Gastroesophageal sphincter (tissue), 4 donors: Measurements from ENCODE around the gene MYRF. TPM values are rescaled to one million over a fixed set of nuclear protein-coding genes. Genes with fewer than 3 reads are reported as not detected.
A peak's percentile ranks its signal among the peaks of the same experiment; 100 is the strongest.

Experiments
- ATAC-seq: fragments of 150-250 bp; one replicate; pipeline ENCODE4 v1.9.1; 2016; ENCODE audit warnings: mild to moderate bottlenecking, moderate library complexity
- H3K27ac ChIP-seq, 4 donors: fragments of 200-600 bp; sonication (generic) in 3 of 4; 1 replicate in 3 of 4; 2 replicates in 1 of 4; pipeline ENCODE4 v1.5.1; 2016 to 2019
- H3K27me3 ChIP-seq: fragments of 200-600 bp; sonication (generic); one replicate; pipeline ENCODE4 v1.5.1; 2019
- H3K36me3 ChIP-seq, 2 donors: fragments of 200-600 bp; sonication (generic); one replicate each; pipeline ENCODE4 v1.5.1; 2019; ENCODE audit warnings: control low read depth in 1 of 2
- H3K4me1 ChIP-seq, 3 donors: fragments of 200-600 bp; sonication (generic); 1 replicate in 2 of 3; 2 replicates in 1 of 3; pipeline ENCODE4 v1.5.1; 2016 to 2019; ENCODE audit warnings: control low read depth in 2 of 3
- H3K4me3 ChIP-seq, 2 donors: fragments of 200-600 bp; sonication (generic); one replicate each; pipeline ENCODE4 v1.5.1; 2019; ENCODE audit warnings: mild to moderate bottlenecking in 1 of 2, moderate library complexity in 1 of 2
- H3K9me3 ChIP-seq, 3 donors: fragments of 200-600 bp; sonication (generic); one replicate each; pipeline ENCODE4 v1.5.1; 2017 to 2019; ENCODE audit warnings: control low read depth in 2 of 3
- EP300 ChIP-seq: sonication (generic); formaldehyde crosslinking; IDR thresholded peaks from one replicate; pipeline ENCODE4 v1.6.1; 2017; ENCODE audit warnings: antibody characterized with exemption, mild to moderate bottlenecking
- POLR2A ChIP-seq, 2 donors: fragments of 450-650 bp; IDR thresholded peaks; one replicate each; pipeline ENCODE4 v1.6.1; 2017; ENCODE audit warnings: antibody characterized with exemption in 2 of 2, mild to moderate bottlenecking in 2 of 2, moderate library complexity in 1 of 2
- POLR2AphosphoS5 ChIP-seq: sonication (generic); formaldehyde crosslinking; IDR thresholded peaks from one replicate; pipeline ENCODE4 v1.6.1; 2017; ENCODE audit warnings: antibody characterized with exemption
- WGBS, 2 donors: methylation state at CpG; one replicate each; pipeline ENCODE4 v1.1.5; 2018; ENCODE audit warnings: low coverage in 1 of 2; 5-methylcytosine and 5-hydroxymethylcytosine counted together
- total RNA-seq, 4 donors: library from RNA; depleted of rRNA; stranded (reverse); fragments of >200 nt; gene quantifications; one replicate each; pipeline ENCODE4 v1.1.0, GENCODE V29; 2016
- TF ChIP-seq, protein P1 (sequence below), 4 experiments: fragments of 200-600 bp in 2 of 4; fragments of 450-650 bp in 2 of 4; sonication (generic) in 1 of 4; IDR thresholded peaks; one replicate each; pipeline ENCODE4 v1.5.1; 2017 to 2019; ENCODE audit warnings: antibody characterized with exemption in 4 of 4, mild to moderate bottlenecking in 2 of 4, moderate library complexity in 2 of 4

Gene MYRF
- total RNA-seq, 4 donors from 2014 or later, result 0.10 to 0.78 (median 0.19) TPM

- H3K36me3 ChIP-seq, result peaks cover 0 to 66% of the 10 kb centered on the region in 2 donors
- H3K27ac ChIP-seq, result no peak overlapping the region
- no peak for ATAC-seq
- no peaks in the 10 kb centered on the region for H3K9me3 ChIP-seq
- no CpG with 5 or more reads among the region's 12 CpGs for WGBS, 2 donors
- H3K4me3 ChIP-seq, result no peak overlapping the region
- H3K4me1 ChIP-seq, result peaks cover 0 to 24% (median 0%) of the 10 kb centered on the region in 3 donors
- H3K27me3 ChIP-seq, result no peaks in the 10 kb centered on the region
- TF ChIP-seq EP300 (no peak), POLR2AphosphoS5 (no peak), POLR2A (IDR thresholded peaks at IDR 0.05) (no peak)
- TF ChIP-seq, protein P1, sequence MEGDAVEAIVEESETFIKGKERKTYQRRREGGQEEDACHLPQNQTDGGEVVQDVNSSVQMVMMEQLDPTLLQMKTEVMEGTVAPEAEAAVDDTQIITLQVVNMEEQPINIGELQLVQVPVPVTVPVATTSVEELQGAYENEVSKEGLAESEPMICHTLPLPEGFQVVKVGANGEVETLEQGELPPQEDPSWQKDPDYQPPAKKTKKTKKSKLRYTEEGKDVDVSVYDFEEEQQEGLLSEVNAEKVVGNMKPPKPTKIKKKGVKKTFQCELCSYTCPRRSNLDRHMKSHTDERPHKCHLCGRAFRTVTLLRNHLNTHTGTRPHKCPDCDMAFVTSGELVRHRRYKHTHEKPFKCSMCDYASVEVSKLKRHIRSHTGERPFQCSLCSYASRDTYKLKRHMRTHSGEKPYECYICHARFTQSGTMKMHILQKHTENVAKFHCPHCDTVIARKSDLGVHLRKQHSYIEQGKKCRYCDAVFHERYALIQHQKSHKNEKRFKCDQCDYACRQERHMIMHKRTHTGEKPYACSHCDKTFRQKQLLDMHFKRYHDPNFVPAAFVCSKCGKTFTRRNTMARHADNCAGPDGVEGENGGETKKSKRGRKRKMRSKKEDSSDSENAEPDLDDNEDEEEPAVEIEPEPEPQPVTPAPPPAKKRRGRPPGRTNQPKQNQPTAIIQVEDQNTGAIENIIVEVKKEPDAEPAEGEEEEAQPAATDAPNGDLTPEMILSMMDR (IDR thresholded peaks at IDR 0.05), result no peak
Measured at GRCh38 chr11:61725781-61726231, 26.6 kb upstream of the MYRF start.

GRCh38 chr11:61726775-61727174 lies 25.7 kb upstream of the MYRF start:
- TF ChIP-seq POLR2AphosphoS5 (no peak), POLR2A (IDR thresholded peaks at IDR 0.05) (no peak), EP300 (no peak)
- TF ChIP-seq, protein P1 (IDR thresholded peaks at IDR 0.05), result no peak
- ATAC-seq, result no peak
- no peaks in the 10 kb centered on the region for H3K27me3 ChIP-seq
- WGBS, 2 donors, result 87% methylated on average over 3 of the region's 13 CpGs; no CpG with 5 or more reads in 1 of the 2 donors
- peaks cover 0 to 33% (median 0%) of the 10 kb centered on the region in 3 donors for H3K4me1 ChIP-seq
- no peaks in the 10 kb centered on the region for H3K9me3 ChIP-seq
- no peak overlapping the region for H3K4me3 ChIP-seq
- peak overlapping the region in 1 of 4 donors; percentile 5 for H3K27ac ChIP-seq
- H3K36me3 ChIP-seq, result peaks cover 0 to 69% of the 10 kb centered on the region in 2 donors

GRCh38 chr11:61727401-61727811 lies 25.0 kb upstream of the MYRF start:
- H3K27me3 ChIP-seq, result no peaks in the 10 kb centered on the region
- TF ChIP-seq, protein P1 (IDR thresholded peaks at IDR 0.05), result no peak
- TF ChIP-seq EP300 (no peak), POLR2A (IDR thresholded peaks at IDR 0.05) (no peak)
- no peak overlapping the region for H3K4me3 ChIP-seq
- no peak for ATAC-seq
- peaks cover 0 to 69% of the 10 kb centered on the region in 2 donors for H3K36me3 ChIP-seq
- H3K4me1 ChIP-seq, result peaks cover 0 to 39% (median 5%) of the 10 kb centered on the region in 3 donors
- WGBS, 2 donors, result 60% methylated on average over 1 of the region's 3 CpGs; no CpG with 5 or more reads in 1 of the 2 donors
- peak overlapping the region in 2 of 4 donors; percentile 7 to 12 for H3K27ac ChIP-seq
- H3K9me3 ChIP-seq, result no peaks in the 10 kb centered on the region

GRCh38 chr11:61728066-61728939 lies 24.1 kb upstream of the MYRF start:
- no peaks in the 10 kb centered on the region for H3K9me3 ChIP-seq
- no peak overlapping the region for H3K4me3 ChIP-seq
- TF ChIP-seq, protein P1 (IDR thresholded peaks at IDR 0.05), result no peak
- TF ChIP-seq POLR2AphosphoS5 (no peak), POLR2A (IDR thresholded peaks at IDR 0.05) (no peak)
- ATAC-seq, result no peak
- WGBS, 2 donors, result 78 to 88% methylated on average over 14 to 23 of the region's 33 CpGs
- peak overlapping the region in 3 of 4 donors; percentile 12 to 51 (median 27) for H3K27ac ChIP-seq
- peaks cover 0 to 48% (median 14%) of the 10 kb centered on the region in 3 donors for H3K4me1 ChIP-seq
- H3K36me3 ChIP-seq, result peaks cover 0 to 66% of the 10 kb centered on the region in 2 donors
- no peaks in the 10 kb centered on the region for H3K27me3 ChIP-seq

- no peaks in the 10 kb centered on the region for H3K27me3 ChIP-seq
- peaks cover 0 to 60% of the 10 kb centered on the region in 2 donors for H3K36me3 ChIP-seq
- H3K27ac ChIP-seq, result peak overlapping the region in 3 of 4 donors; percentile 5 to 51 (median 27)
- no peak for ATAC-seq
- H3K9me3 ChIP-seq, result no peaks in the 10 kb centered on the region
- TF ChIP-seq EP300 (no peak), POLR2AphosphoS5 (no peak), POLR2A (IDR thresholded peaks at IDR 0.05) (no peak)
- TF ChIP-seq, protein P1 (IDR thresholded peaks at IDR 0.05), result no peak
- no peak overlapping the region for H3K4me3 ChIP-seq
- peaks cover 0 to 53% (median 14%) of the 10 kb centered on the region in 3 donors for H3K4me1 ChIP-seq
- 81% methylated on average over 5 of the region's 8 CpGs; no CpG with 5 or more reads in 1 of the 2 donors for WGBS, 2 donors
Measured at GRCh38 chr11:61728940-61729219, 23.6 kb upstream of the MYRF start.
